Common myeloid progenitor, CD34-positive (primary cell): ENCODE data around the gene SERTAD4.
A peak's percentile ranks its signal among the peaks of the same experiment; 100 is the strongest.

Source experiments
- CTCF ChIA-PET: fragments of 350-600 bp; sonication (Branson Sonifier 250); formaldehyde crosslinking; loops from one replicate; lab custom pipeline; 2021; ENCODE audit warnings: antibody characterized with exemption; lab: Charles Lee
- POLR2A ChIA-PET: fragments of 350-600 bp; sonication (Branson Sonifier 250); formaldehyde crosslinking; loops from one replicate; lab custom pipeline; 2021; ENCODE audit warnings: antibody characterized with exemption; lab: Charles Lee
- DNase-seq, 3 donors: peaks; one replicate each; pipeline versions ENCODE4 v3.0.0 to v3.0.0-alpha.2; 2013
- H3K27ac ChIP-seq, 2 experiments: 1 replicate in 1 of 2; 2 replicates in 1 of 2; pipeline ENCODE4 v1.7.0; 2013; ENCODE audit warnings: inconsistent platforms in 2 of 2, low read length in 2 of 2, mild to moderate bottlenecking in 2 of 2, low read depth in 1 of 2, moderate library complexity in 1 of 2; ENCODE audit not compliant: severe bottlenecking in 2 of 2, insufficient read depth in 1 of 2, poor library complexity in 1 of 2
- H3K27me3 ChIP-seq, 5 experiments: replicated peaks in 2 of 5; 1 replicate in 3 of 5; 2 replicates in 2 of 5; pipeline versions ENCODE4 v1.6.1 to v1.7.0; 2013; ENCODE audit warnings: low read length in 4 of 5, mild to moderate bottlenecking in 2 of 5, moderate library complexity in 2 of 5, inconsistent platforms in 1 of 5; ENCODE audit not compliant: insufficient read depth in 5 of 5, control insufficient read depth in 4 of 5
- H3K36me3 ChIP-seq, 4 experiments: 1 replicate in 2 of 4; 2 replicates in 2 of 4; pipeline versions ENCODE4 v1.6.1 to v1.7.0; 2013; ENCODE audit warnings: low read length in 3 of 4, control low read depth in 1 of 4, mild to moderate bottlenecking in 1 of 4; ENCODE audit not compliant: control insufficient read depth in 4 of 4, insufficient read depth in 4 of 4
- H3K4me1 ChIP-seq, 4 experiments: 1 replicate in 3 of 4; 2 replicates in 1 of 4; pipeline versions ENCODE4 v1.6.1 to v1.7.1; 2013; ENCODE audit warnings: low read length in 3 of 4, mild to moderate bottlenecking in 3 of 4, control low read depth in 1 of 4, inconsistent platforms in 1 of 4, moderate library complexity in 1 of 4; ENCODE audit not compliant: control insufficient read depth in 4 of 4, insufficient read depth in 4 of 4; ENCODE audit errors: control extremely low read depth in 1 of 4
- H3K4me3 ChIP-seq, 7 experiments: 1 replicate in 4 of 7; 2 replicates in 3 of 7; pipeline versions ENCODE4 v1.5.1 to v1.7.0; 2013; ENCODE audit warnings: mild to moderate bottlenecking in 7 of 7, low read length in 6 of 7, moderate library complexity in 6 of 7, inconsistent platforms in 2 of 7, low read depth in 2 of 7, control low read depth in 1 of 7; ENCODE audit not compliant: insufficient read depth in 4 of 7, control insufficient read depth in 1 of 7; ENCODE audit errors: extremely low read depth in 1 of 7
- H3K9me3 ChIP-seq, 5 experiments: 1 replicate in 4 of 5; 2 replicates in 1 of 5; pipeline versions ENCODE4 v1.6.1 to v1.7.1; 2013; ENCODE audit warnings: low read length in 4 of 5, mild to moderate bottlenecking in 2 of 5, inconsistent platforms in 1 of 5, low read depth in 1 of 5, moderate library complexity in 1 of 5; ENCODE audit not compliant: control insufficient read depth in 4 of 5, insufficient read depth in 2 of 5; ENCODE audit errors: control extremely low read depth in 1 of 5
- WGBS: methylation state at CpG from one replicate; pipeline ENCODE4 v1.1.5; 2013; ENCODE audit not compliant: insufficient coverage; 5-methylcytosine and 5-hydroxymethylcytosine counted together

Gene SERTAD4

GRCh38 chr1:210231846-210232510, 618 bp upstream of the SERTAD4 start:
- Histone ChIP-seq H3K9me3 (no peaks in the 10 kb centered on the region), H3K4me3 (peak overlapping the region in 1 of 7 experiments; percentile 47), H3K36me3 (no peaks in the 10 kb centered on the region), H3K27ac (no peak overlapping the region), H3K27me3 (peaks cover 20 to 97% (median 29%) of the 10 kb centered on the region in 5 experiments), H3K4me1 (peaks cover 0 to 23% (median 16%) of the 10 kb centered on the region in 4 experiments)
- CTCF ChIA-PET = no interaction called here
- POLR2A ChIA-PET = no interaction called here
- no CpG with 5 or more reads among the region's 20 CpGs for WGBS
- peak in 2 of 3 donors; percentile 19 to 35 for DNase-seq

- Histone ChIP-seq H3K36me3 (no peaks in the 10 kb centered on the region), H3K4me1 (peaks cover 0 to 27% (median 18%) of the 10 kb centered on the region in 4 experiments), H3K9me3 (no peaks in the 10 kb centered on the region), H3K27me3 (peaks cover 20 to 94% (median 31%) of the 10 kb centered on the region in 5 experiments), H3K4me3 (peak overlapping the region in 6 of 7 experiments; percentile 27 to 59 (median 40)), H3K27ac (no peak overlapping the region)
- no peak for DNase-seq
- ChIA-PET CTCF (interaction anchor here (1.2 kb wide), 1 partner anchor 19 kb away, joined by 4 read pairs; no protein-coding TSS in a partner anchor), POLR2A (no interaction called here)
- under 1% methylated on average over 18 of the region's 26 CpGs for WGBS
These were observed 559 bp downstream of the SERTAD4 start for GRCh38 chr1:210233216-210233494.

- Histone ChIP-seq H3K4me3 (peak overlapping the region; percentile 3 to 59 (median 32)), H3K4me1 (peaks cover 0 to 27% (median 18%) of the 10 kb centered on the region in 4 experiments), H3K27me3 (peaks cover 17 to 92% (median 31%) of the 10 kb centered on the region in 5 experiments), H3K27ac (no peak overlapping the region), H3K9me3 (no peaks in the 10 kb centered on the region), H3K36me3 (no peaks in the 10 kb centered on the region)
- WGBS = 0% methylated on average over 36 of the region's 61 CpGs
- peak in 2 of 3 donors; percentile 40 to 62 for DNase-seq
- ChIA-PET CTCF (interaction anchor here (1.2 to 1.6 kb wide), 2 partner anchors 8 to 19 kb away, joined by 3 to 4 read pairs; no protein-coding TSS in a partner anchor), POLR2A (no interaction called here)
These were observed 1.1 kb downstream of the SERTAD4 start for GRCh38 chr1:210233495-210234328.

- Histone ChIP-seq H3K27ac (no peak overlapping the region), H3K9me3 (no peaks in the 10 kb centered on the region), H3K36me3 (no peaks in the 10 kb centered on the region), H3K4me3 (peak overlapping the region in 1 of 7 experiments; percentile 57), H3K4me1 (peaks cover 0 to 27% (median 18%) of the 10 kb centered on the region in 4 experiments), H3K27me3 (peaks cover 17 to 89% (median 27%) of the 10 kb centered on the region in 5 experiments)
- no peak for DNase-seq
- POLR2A ChIA-PET = no interaction called here
- 33% methylated on average over 7 of the region's 10 CpGs for WGBS
- CTCF ChIA-PET = interaction anchor here (1.2 to 1.6 kb wide), 2 partner anchors 9 to 18 kb away, joined by 3 to 4 read pairs; no protein-coding TSS in a partner anchor
These were observed 1.7 kb downstream of the SERTAD4 start for GRCh38 chr1:210234329-210234757.

- no peak for DNase-seq
- ChIA-PET POLR2A (no interaction called here), CTCF (interaction anchor here (1.6 kb wide), 1 partner anchor 10 kb away, joined by 3 read pairs; no protein-coding TSS in a partner anchor)
- Histone ChIP-seq H3K27ac (no peak overlapping the region), H3K4me1 (peaks cover 0 to 27% (median 18%) of the 10 kb centered on the region in 4 experiments), H3K9me3 (no peaks in the 10 kb centered on the region), H3K36me3 (no peaks in the 10 kb centered on the region), H3K4me3 (no peak overlapping the region), H3K27me3 (peaks cover 17 to 88% (median 25%) of the 10 kb centered on the region in 5 experiments)
- WGBS = 86% methylated on average over 1 of the region's 3 CpGs
These were observed 2.9 kb downstream of the SERTAD4 start for GRCh38 chr1:210235363-210236053.

- Histone ChIP-seq H3K27ac (no peak overlapping the region), H3K36me3 (no peaks in the 10 kb centered on the region), H3K4me3 (no peak overlapping the region), H3K4me1 (peaks cover 0 to 27% (median 18%) of the 10 kb centered on the region in 4 experiments), H3K9me3 (no peaks in the 10 kb centered on the region), H3K27me3 (peaks cover 11 to 88% (median 17%) of the 10 kb centered on the region in 5 experiments)
- POLR2A ChIA-PET = no interaction called here
- CTCF ChIA-PET = interaction anchor here (0.6 kb wide), 1 partner anchor 92 kb away, joined by 3 read pairs; the partner anchor contains the start of gene HHAT
- WGBS = 17% methylated on average over 1 of the region's 4 CpGs
- DNase-seq = peak in 2 of 3 donors; percentile 36 to 49
These were observed 3.8 kb downstream of the SERTAD4 start for GRCh38 chr1:210236386-210236839.
